ENCODE data around the gene NAB2. TPM values are rescaled to one million over a fixed set of nuclear protein-coding genes. Genes with fewer than 3 reads are reported as not detected.

NAB2 gene
- polyA plus RNA-seq, 2 of the 4 experiments (the other 2 are of a cell fraction): 8.6 to 9.8 TPM

GRCh38 chr12:57109207-57110103, 20.5 kb downstream of the NAB2 start:
- Histone ChIP-seq H3K27ac (peak overlapping the region; percentile 92 to 98; a peak in 5 of 6 replicates), H3K4me3 (peak overlapping the region; percentile 59), H3K9me3 (no peaks in the 10 kb centered on the region), H3K4me2 (peak overlapping the region; percentile 98), H3K4me1 (peaks cover 19% of the 10 kb centered on the region)
- CTCF ChIA-PET: interaction anchor here (0.9 to 13.4 kb wide), 5 partner anchors 14 to 73 kb away, joined by 3 to 440 read pairs (median 37); partner anchors contain the start of genes LRP1, NAB2 and NEMP1
- 77% methylated on average over 7 of the region's 7 CpGs for WGBS (ENCODE audit: missing lambda C conversion rate)
- POLR2A ChIA-PET: interaction anchor here (0.6 to 3.5 kb wide), 5 partner anchors 12 to 60 kb away, joined by 3 to 143 read pairs (median 20); partner anchors contain the start of genes LRP1 and NAB2
- DNase-seq (ENCODE audit: low read depth in 1 of 2, low spot score in 1 of 2) (no peak), FAIRE-seq (no peak), ATAC-seq (no peak)
- TF ChIP-seq, protein P1, sequence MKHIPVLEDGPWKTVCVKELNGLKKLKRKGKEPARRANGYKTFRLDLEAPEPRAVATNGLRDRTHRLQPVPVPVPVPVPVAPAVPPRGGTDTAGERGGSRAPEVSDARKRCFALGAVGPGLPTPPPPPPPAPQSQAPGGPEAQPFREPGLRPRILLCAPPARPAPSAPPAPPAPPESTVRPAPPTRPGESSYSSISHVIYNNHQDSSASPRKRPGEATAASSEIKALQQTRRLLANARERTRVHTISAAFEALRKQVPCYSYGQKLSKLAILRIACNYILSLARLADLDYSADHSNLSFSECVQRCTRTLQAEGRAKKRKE (CRISPR knock-in tag; IDR thresholded peaks at IDR 0.05; ENCODE audit: low read depth): no peak
- no peak for TF ChIP-seq BCL3 (IDR thresholded peaks at IDR 0.05)
- TF ChIP-seq SMC3 (IDR thresholded peaks at IDR 0.05): no peak
- TF ChIP-seq E2F6 (IDR thresholded peaks at IDR 0.05; ENCODE audit: borderline replicate concordance, low read depth): no peak
- TF ChIP-seq CBX2 (IDR thresholded peaks at IDR 0.05; ENCODE audit: borderline replicate concordance, low read depth): no peak
- TF ChIP-seq HDAC2 (IDR thresholded peaks at IDR 0.05): 0 out of 2 replicates have a peak, but pooled peaks have one; percentile 28
- TF ChIP-seq ZC3H11A (IDR thresholded peaks at IDR 0.05): no peak
- no peak for TF ChIP-seq NPAS2 (CRISPR knock-in tag; IDR thresholded peaks at IDR 0.05; ENCODE audit: borderline replicate concordance)
- no peak for TF ChIP-seq CHD2 (IDR thresholded peaks at IDR 0.05; ENCODE audit: low read length, partially characterized antibody)
- TF ChIP-seq HMGXB4 (CRISPR knock-in tag; IDR thresholded peaks at IDR 0.05; ENCODE audit: borderline replicate concordance): no peak
- 0 out of 2 replicates have a peak, but pooled peaks have one; percentile 34 for TF ChIP-seq ZSCAN20 (CRISPR knock-in tag; IDR thresholded peaks at IDR 0.05)
- TF ChIP-seq FOSB (CRISPR knock-in tag; IDR thresholded peaks at IDR 0.05): no peak
- TF ChIP-seq JUNB (IDR thresholded peaks at IDR 0.05): no peak
- TF ChIP-seq MAZ (IDR thresholded peaks at IDR 0.05; ENCODE audit: borderline replicate concordance, low read depth, low read length): no peak
- TF ChIP-seq, protein P2, sequence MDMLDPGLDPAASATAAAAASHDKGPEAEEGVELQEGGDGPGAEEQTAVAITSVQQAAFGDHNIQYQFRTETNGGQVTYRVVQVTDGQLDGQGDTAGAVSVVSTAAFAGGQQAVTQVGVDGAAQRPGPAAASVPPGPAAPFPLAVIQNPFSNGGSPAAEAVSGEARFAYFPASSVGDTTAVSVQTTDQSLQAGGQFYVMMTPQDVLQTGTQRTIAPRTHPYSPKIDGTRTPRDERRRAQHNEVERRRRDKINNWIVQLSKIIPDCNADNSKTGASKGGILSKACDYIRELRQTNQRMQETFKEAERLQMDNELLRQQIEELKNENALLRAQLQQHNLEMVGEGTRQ (IDR thresholded peaks at IDR 0.05): no peak
- TF ChIP-seq FOXS1 (CRISPR knock-in tag; IDR thresholded peaks at IDR 0.05): no peak

All from A549 (cell line).